ENCODE results near the gene CTTNBP2NL.

DNA sequence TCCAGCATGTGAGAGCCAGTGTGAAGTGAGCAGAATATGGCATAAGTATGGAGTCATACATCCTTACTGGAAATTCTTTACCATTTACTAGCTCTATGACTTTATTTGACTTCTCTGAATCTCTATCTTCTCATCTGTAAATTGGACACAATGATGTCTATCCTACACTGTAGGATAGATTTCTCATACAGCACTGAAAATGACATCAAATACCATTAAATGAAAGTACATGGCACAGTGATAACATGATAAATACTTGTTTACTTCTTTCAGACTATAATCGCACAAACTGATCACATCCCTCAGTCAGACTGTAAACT is 1.3 kb upstream of the CTTNBP2NL start:
- TF ChIP-seq ZSCAN4 (tag by site-specific recombination; IDR thresholded peaks at IDR 0.05), result no peak
- TF ChIP-seq ZNF629 (tag by site-specific recombination; IDR thresholded peaks at IDR 0.05), result no peak
- TF ChIP-seq, protein P1, sequence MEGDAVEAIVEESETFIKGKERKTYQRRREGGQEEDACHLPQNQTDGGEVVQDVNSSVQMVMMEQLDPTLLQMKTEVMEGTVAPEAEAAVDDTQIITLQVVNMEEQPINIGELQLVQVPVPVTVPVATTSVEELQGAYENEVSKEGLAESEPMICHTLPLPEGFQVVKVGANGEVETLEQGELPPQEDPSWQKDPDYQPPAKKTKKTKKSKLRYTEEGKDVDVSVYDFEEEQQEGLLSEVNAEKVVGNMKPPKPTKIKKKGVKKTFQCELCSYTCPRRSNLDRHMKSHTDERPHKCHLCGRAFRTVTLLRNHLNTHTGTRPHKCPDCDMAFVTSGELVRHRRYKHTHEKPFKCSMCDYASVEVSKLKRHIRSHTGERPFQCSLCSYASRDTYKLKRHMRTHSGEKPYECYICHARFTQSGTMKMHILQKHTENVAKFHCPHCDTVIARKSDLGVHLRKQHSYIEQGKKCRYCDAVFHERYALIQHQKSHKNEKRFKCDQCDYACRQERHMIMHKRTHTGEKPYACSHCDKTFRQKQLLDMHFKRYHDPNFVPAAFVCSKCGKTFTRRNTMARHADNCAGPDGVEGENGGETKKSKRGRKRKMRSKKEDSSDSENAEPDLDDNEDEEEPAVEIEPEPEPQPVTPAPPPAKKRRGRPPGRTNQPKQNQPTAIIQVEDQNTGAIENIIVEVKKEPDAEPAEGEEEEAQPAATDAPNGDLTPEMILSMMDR (tag by site-specific recombination; IDR thresholded peaks at IDR 0.05), result no peak
- no peak for TF ChIP-seq YY1 (tag by site-specific recombination; IDR thresholded peaks at IDR 0.05)
- no peak for TF ChIP-seq ZNF24 (tag by site-specific recombination; IDR thresholded peaks at IDR 0.05)
- TF ChIP-seq, protein P2, sequence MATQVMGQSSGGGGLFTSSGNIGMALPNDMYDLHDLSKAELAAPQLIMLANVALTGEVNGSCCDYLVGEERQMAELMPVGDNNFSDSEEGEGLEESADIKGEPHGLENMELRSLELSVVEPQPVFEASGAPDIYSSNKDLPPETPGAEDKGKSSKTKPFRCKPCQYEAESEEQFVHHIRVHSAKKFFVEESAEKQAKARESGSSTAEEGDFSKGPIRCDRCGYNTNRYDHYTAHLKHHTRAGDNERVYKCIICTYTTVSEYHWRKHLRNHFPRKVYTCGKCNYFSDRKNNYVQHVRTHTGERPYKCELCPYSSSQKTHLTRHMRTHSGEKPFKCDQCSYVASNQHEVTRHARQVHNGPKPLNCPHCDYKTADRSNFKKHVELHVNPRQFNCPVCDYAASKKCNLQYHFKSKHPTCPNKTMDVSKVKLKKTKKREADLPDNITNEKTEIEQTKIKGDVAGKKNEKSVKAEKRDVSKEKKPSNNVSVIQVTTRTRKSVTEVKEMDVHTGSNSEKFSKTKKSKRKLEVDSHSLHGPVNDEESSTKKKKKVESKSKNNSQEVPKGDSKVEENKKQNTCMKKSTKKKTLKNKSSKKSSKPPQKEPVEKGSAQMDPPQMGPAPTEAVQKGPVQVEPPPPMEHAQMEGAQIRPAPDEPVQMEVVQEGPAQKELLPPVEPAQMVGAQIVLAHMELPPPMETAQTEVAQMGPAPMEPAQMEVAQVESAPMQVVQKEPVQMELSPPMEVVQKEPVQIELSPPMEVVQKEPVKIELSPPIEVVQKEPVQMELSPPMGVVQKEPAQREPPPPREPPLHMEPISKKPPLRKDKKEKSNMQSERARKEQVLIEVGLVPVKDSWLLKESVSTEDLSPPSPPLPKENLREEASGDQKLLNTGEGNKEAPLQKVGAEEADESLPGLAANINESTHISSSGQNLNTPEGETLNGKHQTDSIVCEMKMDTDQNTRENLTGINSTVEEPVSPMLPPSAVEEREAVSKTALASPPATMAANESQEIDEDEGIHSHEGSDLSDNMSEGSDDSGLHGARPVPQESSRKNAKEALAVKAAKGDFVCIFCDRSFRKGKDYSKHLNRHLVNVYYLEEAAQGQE (tag by site-specific recombination; IDR thresholded peaks at IDR 0.05), result no peak
- TF ChIP-seq HOXA7 (CRISPR knock-in tag; IDR thresholded peaks at IDR 0.05; ENCODE audit: borderline replicate concordance), result no peak
- no peak for TF ChIP-seq ZNF354C (tag by site-specific recombination; IDR thresholded peaks at IDR 0.05; ENCODE audit: borderline replicate concordance, low read depth)
- no peak for TF ChIP-seq ZNF274 (IDR thresholded peaks at IDR 0.05; ENCODE audit: low read length)
- TF ChIP-seq ZNF274 (tag by site-specific recombination; IDR thresholded peaks at IDR 0.05; ENCODE audit: borderline replicate concordance), result no peak
- TF ChIP-seq, protein P3, sequence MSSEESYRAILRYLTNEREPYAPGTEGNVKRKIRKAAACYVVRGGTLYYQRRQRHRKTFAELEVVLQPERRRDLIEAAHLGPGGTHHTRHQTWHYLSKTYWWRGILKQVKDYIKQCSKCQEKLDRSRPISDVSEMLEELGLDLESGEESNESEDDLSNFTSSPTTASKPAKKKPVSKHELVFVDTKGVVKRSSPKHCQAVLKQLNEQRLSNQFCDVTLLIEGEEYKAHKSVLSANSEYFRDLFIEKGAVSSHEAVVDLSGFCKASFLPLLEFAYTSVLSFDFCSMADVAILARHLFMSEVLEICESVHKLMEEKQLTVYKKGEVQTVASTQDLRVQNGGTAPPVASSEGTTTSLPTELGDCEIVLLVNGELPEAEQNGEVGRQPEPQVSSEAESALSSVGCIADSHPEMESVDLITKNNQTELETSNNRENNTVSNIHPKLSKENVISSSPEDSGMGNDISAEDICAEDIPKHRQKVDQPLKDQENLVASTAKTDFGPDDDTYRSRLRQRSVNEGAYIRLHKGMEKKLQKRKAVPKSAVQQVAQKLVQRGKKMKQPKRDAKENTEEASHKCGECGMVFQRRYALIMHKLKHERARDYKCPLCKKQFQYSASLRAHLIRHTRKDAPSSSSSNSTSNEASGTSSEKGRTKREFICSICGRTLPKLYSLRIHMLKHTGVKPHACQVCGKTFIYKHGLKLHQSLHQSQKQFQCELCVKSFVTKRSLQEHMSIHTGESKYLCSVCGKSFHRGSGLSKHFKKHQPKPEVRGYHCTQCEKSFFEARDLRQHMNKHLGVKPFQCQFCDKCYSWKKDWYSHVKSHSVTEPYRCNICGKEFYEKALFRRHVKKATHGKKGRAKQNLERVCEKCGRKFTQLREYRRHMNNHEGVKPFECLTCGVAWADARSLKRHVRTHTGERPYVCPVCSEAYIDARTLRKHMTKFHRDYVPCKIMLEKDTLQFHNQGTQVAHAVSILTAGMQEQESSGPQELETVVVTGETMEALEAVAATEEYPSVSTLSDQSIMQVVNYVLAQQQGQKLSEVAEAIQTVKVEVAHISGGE (tag by site-specific recombination; conservative IDR thresholded peaks at IDR 0.05; ENCODE audit: low read depth), result no peak

Measured in HEK293 (cell line).